Measurements from ENCODE around the gene SND1. TPM values are rescaled to one million over a fixed set of nuclear protein-coding genes. Genes with fewer than 3 reads are reported as not detected.
"Not testable (repeated sequence)": the region's sequence is repeated elsewhere in the genome, so short reads cannot be mapped to it uniquely, and the experiment has no call there.

Gene SND1
- total RNA-seq, 1 donor from 2014 or later = 139 TPM

- peak in 1 of 2 donors; percentile 17 for DNase-seq (ENCODE audit: low read depth in 2 of 2)
These were observed 597 bp downstream of the SND1 start for GRCh38 chr7:127652333-127653248.

GRCh38 chr7:127653396-127653795 is 1.4 kb downstream of the SND1 start:
- DNase-seq (ENCODE audit: low read depth in 2 of 2) = no peak

DNA sequence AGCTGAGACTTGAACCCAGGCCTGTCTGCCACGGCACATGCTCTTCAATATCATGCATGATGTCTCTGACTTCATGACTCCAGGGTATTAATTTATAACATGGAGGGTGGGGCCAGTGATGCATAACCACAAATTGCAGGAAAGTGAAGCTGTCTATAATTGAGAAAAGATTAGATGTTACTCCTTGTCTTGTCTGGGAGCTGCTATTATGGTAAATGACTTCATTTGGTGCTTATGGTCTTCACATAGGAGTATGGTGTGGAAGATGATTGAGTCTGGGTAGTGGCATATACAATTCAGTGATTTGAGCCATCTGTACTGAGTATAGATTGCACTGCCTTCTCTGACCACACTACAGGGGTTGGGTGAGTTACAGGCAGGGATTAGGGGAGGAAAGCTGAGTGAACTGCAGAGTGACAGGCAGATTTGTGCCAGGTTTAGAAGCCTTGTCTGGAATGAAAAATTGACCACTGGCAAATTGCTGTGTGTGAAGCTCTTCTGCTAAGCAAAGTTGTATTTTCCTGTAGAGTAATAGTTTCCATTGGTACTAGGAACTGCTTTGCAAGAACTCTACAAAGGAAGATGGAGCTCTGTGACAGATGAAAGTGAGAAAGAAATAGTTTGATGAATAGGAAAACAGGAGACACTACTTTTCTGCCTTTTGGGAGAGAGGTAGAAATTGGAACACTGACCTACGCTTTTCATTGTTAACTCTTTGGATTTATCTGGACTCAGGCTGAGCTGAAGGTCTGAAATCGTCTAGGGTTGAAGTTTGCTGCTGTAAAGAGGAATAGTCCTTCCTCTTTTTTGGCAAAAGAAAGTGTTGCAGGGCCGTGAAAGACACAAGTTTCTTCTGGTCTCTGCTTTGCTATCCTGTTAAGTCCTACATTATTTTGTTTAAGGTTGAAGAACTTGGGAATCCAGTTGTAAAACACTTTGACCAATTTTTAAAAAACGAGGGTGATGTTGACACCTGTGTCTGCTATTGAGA is 2.7 kb downstream of the SND1 start:
- peak; percentile 11 to 16 for DNase-seq (ENCODE audit: low read depth in 2 of 2)

DNA sequence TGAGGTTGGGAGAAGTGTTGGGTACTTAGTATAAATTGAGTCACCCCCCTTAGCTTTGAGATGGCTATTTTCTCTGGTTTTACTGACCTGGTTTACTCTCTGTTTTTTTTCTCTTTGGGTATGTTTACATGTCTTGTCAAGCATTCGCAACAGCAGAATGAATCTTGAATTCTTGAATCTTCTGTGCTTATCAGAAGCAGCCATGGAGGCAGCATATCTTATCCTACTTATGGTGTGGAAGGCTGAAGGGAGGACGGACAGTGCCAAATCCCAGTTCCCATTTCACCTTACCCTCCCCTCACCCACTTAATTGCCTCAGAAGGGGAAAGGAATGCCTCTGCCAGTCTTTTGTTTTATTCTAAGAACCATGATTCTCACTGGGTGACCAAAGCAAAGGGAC is 3.7 kb downstream of the SND1 start:
- no peak for DNase-seq (ENCODE audit: low read depth in 2 of 2)

DNA sequence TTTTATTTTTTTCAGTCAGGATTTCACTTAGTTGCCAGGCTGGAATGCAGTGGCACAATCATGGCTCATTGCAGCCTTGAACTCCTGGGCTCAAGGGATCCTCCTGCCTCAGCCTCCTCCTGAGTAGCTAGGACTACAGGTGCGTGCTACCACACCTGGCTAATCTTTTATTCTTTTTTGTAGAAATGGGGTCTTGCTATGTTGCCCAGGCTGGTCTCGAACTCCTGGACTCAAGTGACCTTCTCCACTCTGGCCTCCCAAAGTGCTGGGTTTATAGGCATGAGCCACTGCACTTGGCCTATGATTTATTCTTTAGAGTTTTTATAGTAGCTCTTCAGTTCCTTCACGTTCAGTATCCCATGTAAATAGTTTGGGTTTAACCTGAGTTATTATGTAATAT is 5.5 kb downstream of the SND1 start:
- no peak for DNase-seq (ENCODE audit: low read depth in 2 of 2)

GRCh38 chr7:127658970-127659630 is 7.1 kb downstream of the SND1 start:
- no peak for DNase-seq (ENCODE audit: low read depth in 2 of 2)

- no peak for DNase-seq (ENCODE audit: low read depth in 2 of 2)
These were observed 13.9 kb downstream of the SND1 start for GRCh38 chr7:127665922-127666321.

DNA sequence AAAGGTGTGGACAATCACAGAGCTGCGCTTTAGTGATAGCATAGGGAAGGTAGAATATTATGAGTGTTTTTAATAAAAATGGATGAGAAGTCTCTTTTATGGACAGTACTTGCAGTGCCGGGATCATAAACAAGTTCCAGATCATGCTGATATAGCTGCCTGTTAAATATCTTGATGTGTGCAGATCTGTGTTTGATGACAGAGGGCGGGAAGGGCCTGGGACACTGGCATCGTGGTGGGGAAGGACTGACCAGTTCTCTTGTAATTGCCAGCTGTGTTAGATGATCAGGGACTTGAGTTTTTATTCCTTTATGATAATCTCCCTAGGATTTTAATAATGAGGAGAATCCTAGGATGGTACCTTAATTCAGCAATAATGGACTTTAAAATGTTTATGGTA is 14.6 kb downstream of the SND1 start:
- DNase-seq (ENCODE audit: low read depth in 2 of 2) = peak in 1 of 2 donors; percentile 23

DNA sequence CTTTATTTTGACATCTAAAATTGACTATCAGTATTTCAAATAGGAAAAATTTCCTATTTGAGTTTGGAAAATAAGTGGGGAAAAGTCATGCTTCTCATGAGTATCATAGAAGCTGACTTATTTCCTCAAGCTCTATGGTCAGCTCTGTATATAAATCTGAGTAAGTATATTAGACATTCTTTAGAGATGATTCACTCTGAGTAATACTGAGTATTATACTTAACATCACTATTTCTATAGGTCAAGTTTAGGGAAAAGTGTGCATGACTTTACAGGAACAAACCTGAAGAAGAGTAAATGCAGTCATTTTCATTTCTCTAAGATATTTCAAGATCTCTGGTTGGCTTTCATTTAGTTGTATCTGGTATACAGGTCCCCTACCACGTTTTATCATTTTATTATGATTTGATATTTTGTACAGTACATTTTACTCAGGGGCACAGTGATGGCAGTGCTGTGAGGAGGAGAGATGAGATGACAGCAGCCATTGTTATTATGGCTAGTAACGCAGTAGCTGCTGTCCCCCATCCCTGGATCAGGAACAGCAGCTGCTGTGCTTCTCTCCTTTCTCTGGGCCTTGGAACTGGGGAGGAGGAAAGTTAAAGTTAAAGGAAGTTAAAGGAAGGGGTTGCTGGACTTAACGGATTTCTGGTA is 15.2 kb downstream of the SND1 start:
- DNase-seq (ENCODE audit: low read depth in 2 of 2) = peak in 1 of 2 donors; percentile 50

GRCh38 chr7:127667759-127668530 is 16.0 kb downstream of the SND1 start:
- peak in 1 of 2 donors; percentile 25 for DNase-seq (ENCODE audit: low read depth in 2 of 2)

- DNase-seq (ENCODE audit: low read depth in 2 of 2) = no peak
These were observed 19.3 kb downstream of the SND1 start for GRCh38 chr7:127671341-127671740.

DNA sequence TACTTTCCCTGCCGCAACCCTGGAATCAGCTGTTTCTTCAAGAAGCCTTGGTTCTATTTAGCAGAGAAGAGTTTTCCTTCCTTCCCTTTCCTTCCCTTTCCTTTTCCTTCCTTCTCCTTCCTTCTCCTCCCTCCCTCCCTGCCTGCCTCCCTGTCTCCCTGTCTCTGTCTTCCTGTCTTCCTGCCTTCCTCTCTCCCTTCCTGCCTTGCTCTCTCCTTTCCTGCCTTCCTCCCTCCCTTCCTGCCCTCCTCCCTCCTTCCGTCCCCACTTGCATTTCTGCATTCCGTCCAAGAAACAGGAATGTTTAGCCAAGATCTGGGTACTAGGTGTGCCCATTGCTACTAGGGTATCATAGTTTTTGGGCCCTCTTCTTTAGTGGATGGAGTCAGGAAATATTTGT is 21.9 kb downstream of the SND1 start:
- DNase-seq (ENCODE audit: low read depth in 2 of 2) = no peak

DNA sequence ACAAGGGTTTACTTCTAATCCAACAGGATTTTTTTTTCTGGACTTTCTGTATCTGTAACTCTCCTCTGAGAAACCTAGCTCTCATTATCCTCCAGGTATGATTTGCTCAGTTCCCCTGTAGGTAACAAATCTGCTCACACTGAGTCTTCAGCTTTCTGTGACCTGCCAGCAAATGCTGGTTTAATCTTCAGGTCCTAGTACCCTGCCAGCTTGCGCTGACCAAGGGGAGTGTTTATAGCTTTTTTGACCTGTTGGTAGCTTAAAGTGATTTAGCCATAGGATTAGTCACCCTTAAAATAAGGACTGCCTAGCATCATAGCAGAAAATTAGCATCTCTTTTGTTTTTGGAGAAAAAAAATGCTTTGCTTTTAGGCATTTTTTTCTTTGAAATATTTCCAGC is 22.4 kb downstream of the SND1 start:
- no peak for DNase-seq (ENCODE audit: low read depth in 2 of 2)

DNA sequence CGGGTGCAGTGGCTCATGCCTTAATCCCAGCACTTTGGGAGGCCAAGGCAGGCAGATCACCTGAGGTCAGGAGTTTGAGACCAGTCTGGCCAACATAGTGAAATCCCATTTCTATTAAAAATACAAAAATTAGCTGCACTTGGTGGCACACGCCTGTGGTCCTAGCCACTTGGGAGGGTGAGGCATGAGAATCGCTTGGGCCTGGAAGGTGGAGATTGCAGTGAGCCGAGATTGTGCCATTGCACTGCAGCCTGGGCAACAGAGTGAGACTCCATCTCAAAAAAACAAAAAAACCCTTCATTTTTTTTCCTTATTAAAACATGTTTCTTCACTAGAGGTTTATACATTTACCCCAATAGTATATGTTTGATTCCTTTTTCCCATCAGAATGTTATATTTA is 22.9 kb downstream of the SND1 start:
- DNase-seq (ENCODE audit: low read depth in 2 of 2) = not testable (repeated sequence)

GRCh38 chr7:127675721-127676120 is 23.7 kb downstream of the SND1 start:
- DNase-seq (ENCODE audit: low read depth in 2 of 2) = no peak

GRCh38 chr7:127677433-127678230 is 25.6 kb downstream of the SND1 start:
- DNase-seq (ENCODE audit: low read depth in 2 of 2) = no peak

GRCh38 chr7:127678337-127678736 is 26.3 kb downstream of the SND1 start:
- no peak for DNase-seq (ENCODE audit: low read depth in 2 of 2)

- DNase-seq (ENCODE audit: low read depth in 2 of 2) = peak in 1 of 2 donors; percentile 19
These were observed 27.0 kb downstream of the SND1 start for GRCh38 chr7:127678947-127679346.

- DNase-seq (ENCODE audit: low read depth in 2 of 2) = no peak
These were observed 29.0 kb downstream of the SND1 start for GRCh38 chr7:127680983-127681382.

Data from dermis microvascular lymphatic vessel endothelial cell (primary cell).